ENCODE measurements around the gene IL6ST. TPM values are rescaled to one million over a fixed set of nuclear protein-coding genes. Genes with fewer than 3 reads are reported as not detected.

Gene IL6ST
- total RNA-seq, 1 experiment from 2014 or later: 60.2 TPM

DNA sequence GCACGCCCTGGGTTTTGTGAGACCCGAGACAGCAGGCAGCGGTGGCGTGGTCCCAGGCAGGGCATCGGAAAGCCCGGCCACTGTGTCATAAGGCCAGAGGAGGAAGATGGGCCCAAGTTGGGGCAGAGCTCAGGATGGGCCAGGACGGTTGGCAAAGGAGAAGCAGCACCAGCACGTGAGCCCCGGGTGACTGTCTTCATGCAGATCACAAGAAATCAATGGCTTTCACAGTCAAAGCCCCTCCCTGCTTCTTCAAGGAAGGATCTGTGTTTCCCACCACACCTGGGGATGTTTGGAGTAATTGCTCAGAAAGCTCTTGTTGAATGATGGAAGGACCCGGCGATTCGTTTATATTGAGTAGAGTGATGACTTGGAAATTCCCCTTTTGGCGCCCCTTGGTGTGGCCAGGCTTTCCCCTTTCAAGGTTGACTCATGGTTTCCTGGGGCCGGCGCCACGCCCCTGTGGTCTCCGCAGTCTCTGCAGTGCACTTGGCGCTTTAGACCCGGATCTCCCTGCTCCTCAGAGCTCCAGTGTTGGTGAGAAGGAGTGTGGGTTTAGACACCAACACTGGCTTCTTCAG lies 91.6 kb downstream of the IL6ST start:
- H3K4me1 ChIP-seq (replicated peaks; ENCODE audit: insufficient read depth): 0 out of 2 replicates have a peak, but pooled peaks cover 6% of the 10 kb centered on the region
- H3F3A ChIP-seq (ENCODE audit: insufficient read depth, low read depth): no peaks in the 10 kb centered on the region
- intact Hi-C loops (cut with micrococcal nuclease; ENCODE audit: unreplicated experiment): no loop called here
- no TSS peak for BruUV-seq (replicated peaks)
- no peak overlapping the region for H3K4me3 ChIP-seq
- no peaks in the 10 kb centered on the region for H3K36me3 ChIP-seq (ENCODE audit: low read depth)
- H3K4me2 ChIP-seq: no peak overlapping the region
- H3K9me2 ChIP-seq (ENCODE audit: insufficient read depth): no peaks in the 10 kb centered on the region
- no peak for DNase-seq
- H3K9me3 ChIP-seq (ENCODE audit: insufficient read depth, low read depth): no peaks in the 10 kb centered on the region
- ChIA-PET CTCF (no interaction called here), POLR2A (ENCODE audit: unreplicated experiment) (no interaction called here)
- H3K27ac ChIP-seq: no peak overlapping the region
- no peaks in the 10 kb centered on the region for H3K27me3 ChIP-seq (ENCODE audit: insufficient read depth, low read depth)
- no peaks in the 10 kb centered on the region for H3K79me2 ChIP-seq (ENCODE audit: low read depth)
- H2AFZ ChIP-seq: no peak overlapping the region
- H4K20me1 ChIP-seq (ENCODE audit: insufficient read depth): no peaks in the 10 kb centered on the region
- TF ChIP-seq, protein P1, sequence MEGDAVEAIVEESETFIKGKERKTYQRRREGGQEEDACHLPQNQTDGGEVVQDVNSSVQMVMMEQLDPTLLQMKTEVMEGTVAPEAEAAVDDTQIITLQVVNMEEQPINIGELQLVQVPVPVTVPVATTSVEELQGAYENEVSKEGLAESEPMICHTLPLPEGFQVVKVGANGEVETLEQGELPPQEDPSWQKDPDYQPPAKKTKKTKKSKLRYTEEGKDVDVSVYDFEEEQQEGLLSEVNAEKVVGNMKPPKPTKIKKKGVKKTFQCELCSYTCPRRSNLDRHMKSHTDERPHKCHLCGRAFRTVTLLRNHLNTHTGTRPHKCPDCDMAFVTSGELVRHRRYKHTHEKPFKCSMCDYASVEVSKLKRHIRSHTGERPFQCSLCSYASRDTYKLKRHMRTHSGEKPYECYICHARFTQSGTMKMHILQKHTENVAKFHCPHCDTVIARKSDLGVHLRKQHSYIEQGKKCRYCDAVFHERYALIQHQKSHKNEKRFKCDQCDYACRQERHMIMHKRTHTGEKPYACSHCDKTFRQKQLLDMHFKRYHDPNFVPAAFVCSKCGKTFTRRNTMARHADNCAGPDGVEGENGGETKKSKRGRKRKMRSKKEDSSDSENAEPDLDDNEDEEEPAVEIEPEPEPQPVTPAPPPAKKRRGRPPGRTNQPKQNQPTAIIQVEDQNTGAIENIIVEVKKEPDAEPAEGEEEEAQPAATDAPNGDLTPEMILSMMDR (conservative IDR thresholded peaks at IDR 0.05): no peak
- TF ChIP-seq EZH2 (IDR thresholded peaks at IDR 0.05; ENCODE audit: low read depth): no peak

DNA sequence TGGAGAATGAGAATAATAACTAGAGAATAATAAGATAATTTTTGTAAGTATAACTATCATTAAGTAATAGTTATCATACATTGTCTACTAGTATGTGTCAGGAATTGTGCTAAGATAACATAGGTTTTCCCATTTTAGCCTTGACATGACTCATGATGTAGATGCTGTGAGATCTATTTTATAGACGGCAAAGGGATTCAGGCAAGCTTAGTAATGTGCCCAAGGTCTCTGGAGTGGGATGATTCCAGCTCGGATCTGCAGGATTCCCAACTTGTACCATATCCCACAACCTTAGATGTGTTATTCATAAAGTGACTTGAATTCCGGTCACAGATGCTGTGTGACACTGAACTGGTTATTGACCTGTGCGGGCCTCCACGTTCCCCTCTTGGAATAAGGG lies 92.1 kb downstream of the IL6ST start:
- Histone ChIP-seq H3K4me3 (no peak overlapping the region), H3K9me2 (ENCODE audit: insufficient read depth) (no peaks in the 10 kb centered on the region), H3K79me2 (ENCODE audit: low read depth) (no peaks in the 10 kb centered on the region), H3K36me3 (ENCODE audit: low read depth) (no peaks in the 10 kb centered on the region), H3K4me1 (replicated peaks; ENCODE audit: insufficient read depth) (0 out of 2 replicates have a peak, but pooled peaks cover 6% of the 10 kb centered on the region), H2AFZ (no peak overlapping the region), H3K27ac (no peak overlapping the region), H3K4me2 (no peak overlapping the region), H3F3A (ENCODE audit: insufficient read depth, low read depth) (no peaks in the 10 kb centered on the region), H4K20me1 (ENCODE audit: insufficient read depth) (no peaks in the 10 kb centered on the region), H3K27me3 (ENCODE audit: insufficient read depth, low read depth) (no peaks in the 10 kb centered on the region), H3K9me3 (ENCODE audit: insufficient read depth, low read depth) (no peaks in the 10 kb centered on the region)
- ChIA-PET CTCF (no interaction called here), POLR2A (ENCODE audit: unreplicated experiment) (no interaction called here)
- TF ChIP-seq, protein P1 (conservative IDR thresholded peaks at IDR 0.05): no peak
- no peak for TF ChIP-seq EZH2 (IDR thresholded peaks at IDR 0.05; ENCODE audit: low read depth)
- DNase-seq: no peak
- intact Hi-C loops (cut with micrococcal nuclease; ENCODE audit: unreplicated experiment): no loop called here
- BruUV-seq (replicated peaks): no TSS peak

DNA sequence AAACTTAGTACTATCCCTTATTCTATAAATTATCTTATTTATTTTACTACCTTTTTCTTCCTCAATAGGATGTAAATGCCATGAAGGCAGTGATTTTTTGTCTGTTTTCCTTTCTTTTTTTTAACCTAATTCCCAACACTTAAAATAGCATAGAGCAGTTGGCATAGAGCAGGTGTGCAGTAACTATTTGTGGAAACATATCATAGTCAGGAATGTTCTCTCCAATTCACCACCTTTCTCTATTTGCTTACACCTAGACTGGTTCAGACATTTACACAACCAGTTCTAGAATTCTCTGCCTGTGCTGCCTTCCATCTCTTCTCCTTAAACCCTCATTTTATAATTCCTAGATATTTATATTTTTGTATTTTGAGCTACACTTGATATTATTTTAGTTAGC lies 94.0 kb downstream of the IL6ST start:
- ChIA-PET POLR2A (ENCODE audit: unreplicated experiment) (no interaction called here), CTCF (no interaction called here)
- BruUV-seq (replicated peaks): no TSS peak
- Histone ChIP-seq H3K79me2 (ENCODE audit: low read depth) (no peaks in the 10 kb centered on the region), H3K4me3 (no peak overlapping the region), H4K20me1 (ENCODE audit: insufficient read depth) (no peaks in the 10 kb centered on the region), H3K36me3 (ENCODE audit: low read depth) (no peaks in the 10 kb centered on the region), H3K4me2 (no peak overlapping the region), H3K9me3 (ENCODE audit: insufficient read depth, low read depth) (no peaks in the 10 kb centered on the region), H2AFZ (no peak overlapping the region), H3F3A (ENCODE audit: insufficient read depth, low read depth) (no peaks in the 10 kb centered on the region), H3K4me1 (replicated peaks; ENCODE audit: insufficient read depth) (0 out of 2 replicates have a peak, but pooled peaks cover 6% of the 10 kb centered on the region), H3K27me3 (ENCODE audit: insufficient read depth, low read depth) (no peaks in the 10 kb centered on the region), H3K27ac (no peak overlapping the region), H3K9me2 (ENCODE audit: insufficient read depth) (no peaks in the 10 kb centered on the region)
- TF ChIP-seq EZH2 (IDR thresholded peaks at IDR 0.05; ENCODE audit: low read depth): no peak
- TF ChIP-seq, protein P1 (conservative IDR thresholded peaks at IDR 0.05): no peak
- no peak for DNase-seq
- intact Hi-C loops (cut with micrococcal nuclease; ENCODE audit: unreplicated experiment): no loop called here

Measured in PC-9 (cell line).